ENCODE results near the gene EPHA5.

The EPHA5 gene

GRCh38 chr4:65670331-65671031 lies at the start of gene EPHA5:
EPHA5 (minus strand) TSS chr4:65670489; CDS start chr4:65669742, 747 bp downstream.
- DNase-seq (ENCODE audit: low read depth in 3 of 3, low spot score in 1 of 3): no peak

- no peak for DNase-seq (ENCODE audit: low read depth in 3 of 3, low spot score in 1 of 3)
These were observed 49.3 kb upstream of the EPHA5 start for GRCh38 chr4:65719635-65720034.

- no peak for DNase-seq (ENCODE audit: low read depth in 3 of 3, low spot score in 1 of 3)
These were observed 28.3 kb upstream of the EPHA5 start for GRCh38 chr4:65698631-65699030.

- DNase-seq (ENCODE audit: low read depth in 3 of 3, low spot score in 1 of 3): no peak
These were observed 26.1 kb upstream of the EPHA5 start for GRCh38 chr4:65696436-65696835.

- no peak for DNase-seq (ENCODE audit: low read depth in 3 of 3, low spot score in 1 of 3)
These were observed 1.1 kb upstream of the EPHA5 start for GRCh38 chr4:65671372-65671771.

- DNase-seq (ENCODE audit: low read depth in 3 of 3, low spot score in 1 of 3): no peak
These were observed 314 bp downstream of the EPHA5 start for GRCh38 chr4:65670020-65670330.

GRCh38 chr4:65669111-65670019 lies 924 bp downstream of the EPHA5 start:
- no peak for DNase-seq (ENCODE audit: low read depth in 3 of 3, low spot score in 1 of 3)

GRCh38 chr4:65668201-65669089 lies 1.8 kb downstream of the EPHA5 start:
- DNase-seq (ENCODE audit: low read depth in 3 of 3, low spot score in 1 of 3): no peak

- DNase-seq (ENCODE audit: low read depth in 3 of 3, low spot score in 1 of 3): no peak
These were observed 2.7 kb downstream of the EPHA5 start for GRCh38 chr4:65667506-65668041.

GRCh38 chr4:65665771-65666523 lies 4.3 kb downstream of the EPHA5 start:
- DNase-seq (ENCODE audit: low read depth in 3 of 3, low spot score in 1 of 3): no peak

- no peak for DNase-seq (ENCODE audit: low read depth in 3 of 3, low spot score in 1 of 3)
These were observed 8.8 kb downstream of the EPHA5 start for GRCh38 chr4:65661471-65661870.

- DNase-seq (ENCODE audit: low read depth in 3 of 3, low spot score in 1 of 3): no peak
These were observed 12.2 kb downstream of the EPHA5 start for GRCh38 chr4:65658117-65658516.

GRCh38 chr4:65656008-65656407 lies 14.3 kb downstream of the EPHA5 start:
- no peak for DNase-seq (ENCODE audit: low read depth in 3 of 3, low spot score in 1 of 3)

GRCh38 chr4:65654976-65655375 lies 15.3 kb downstream of the EPHA5 start:
- no peak for DNase-seq (ENCODE audit: low read depth in 3 of 3, low spot score in 1 of 3)

- DNase-seq (ENCODE audit: low read depth in 3 of 3, low spot score in 1 of 3): no peak
These were observed 16.4 kb downstream of the EPHA5 start for GRCh38 chr4:65653740-65654361.

- DNase-seq (ENCODE audit: low read depth in 3 of 3, low spot score in 1 of 3): no peak
These were observed 18.5 kb downstream of the EPHA5 start for GRCh38 chr4:65651751-65652150.

- DNase-seq (ENCODE audit: low read depth in 3 of 3, low spot score in 1 of 3): no peak
These were observed 19.3 kb downstream of the EPHA5 start for GRCh38 chr4:65651031-65651430.

GRCh38 chr4:65646136-65646535 lies 24.2 kb downstream of the EPHA5 start:
- DNase-seq (ENCODE audit: low read depth in 3 of 3, low spot score in 1 of 3): no peak

GRCh38 chr4:65645185-65645584 lies 25.1 kb downstream of the EPHA5 start:
- no peak for DNase-seq (ENCODE audit: low read depth in 3 of 3, low spot score in 1 of 3)

Data from stimulated activated CD4-positive, alpha-beta T cell treated with anti-CD3 and anti-CD28 coated beads, TNF-alpha, amount 100 ng/mL, for 1 hour (primary cell).